ENCODE data around the gene CPE.

- no peak for TF ChIP-seq CEBPB (IDR thresholded peaks at IDR 0.05; ENCODE audit: borderline replicate concordance in 1 of 2, low read depth in 2 of 2, low read length in 2 of 2)
- TF ChIP-seq PBX3 (IDR thresholded peaks at IDR 0.05; ENCODE audit: insufficient replicate concordance, low read depth, low read length): no peak
- TF ChIP-seq KDM1A (IDR thresholded peaks at IDR 0.05; ENCODE audit: borderline replicate concordance): no peak
Observed at GRCh38 chr4:165477799-165478198, 99.0 kb downstream of the CPE start.

Measured in GM12878 (cell line).